Neuronal stem cell (in vitro differentiated cells): ENCODE data around the gene BLTP2.

ENCODE experiments used
- DNase-seq: peaks from one replicate; pipeline ENCODE4 v3.0.0-alpha.2; 2013; ENCODE audit warnings: low spot score
- H2AFZ ChIP-seq: one replicate; pipeline ENCODE4 v1.6.1; 2013; ENCODE audit warnings: mild to moderate bottlenecking, low read length, inconsistent platforms
- H2AK5ac ChIP-seq: 2 replicates; pipeline ENCODE4 v1.6.1; 2013; ENCODE audit warnings: low read depth, mild to moderate bottlenecking, inconsistent platforms, low read length, moderate library complexity, mixed read lengths
- H2BK120ac ChIP-seq: 2 replicates; pipeline ENCODE4 v1.6.1; 2013; ENCODE audit warnings: low read depth, mild to moderate bottlenecking, inconsistent platforms, low read length, moderate library complexity, mixed read lengths
- H2BK12ac ChIP-seq: one replicate; pipeline ENCODE4 v1.6.1; 2013; ENCODE audit warnings: low read length, inconsistent platforms
- H2BK15ac ChIP-seq: 2 replicates; pipeline ENCODE4 v1.6.1; 2013; ENCODE audit warnings: mild to moderate bottlenecking, low read length, inconsistent platforms, mixed read lengths
- H2BK5ac ChIP-seq: one replicate; pipeline ENCODE4 v1.6.1; 2013; ENCODE audit warnings: inconsistent platforms, mild to moderate bottlenecking, low read length, moderate library complexity
- H3K14ac ChIP-seq: one replicate; pipeline ENCODE4 v1.6.1; 2013; ENCODE audit warnings: low read length, inconsistent platforms
- H3K18ac ChIP-seq: 2 replicates; pipeline ENCODE4 v1.6.1; 2013; ENCODE audit warnings: low read length, inconsistent platforms
- H3K23ac ChIP-seq: 2 replicates; pipeline ENCODE4 v1.6.1; 2013; ENCODE audit warnings: low read depth, mild to moderate bottlenecking, mixed read lengths, low read length, inconsistent platforms; ENCODE audit not compliant: poor library complexity
- H3K27ac ChIP-seq: replicated peaks from 3 replicates; pipeline ENCODE4 v1.5.1; 2013; ENCODE audit warnings: low read length, inconsistent platforms
- H3K27me3 ChIP-seq, 3 experiments: 2 replicates each; pipeline ENCODE4 v1.6.1; 2013; ENCODE audit warnings: low read length in 3 of 3, mild to moderate bottlenecking in 2 of 3, inconsistent platforms in 1 of 3, low read depth in 1 of 3, mixed read lengths in 1 of 3, moderate library complexity in 1 of 3; ENCODE audit not compliant: control insufficient read depth in 3 of 3, insufficient read depth in 3 of 3
- H3K36me3 ChIP-seq, 2 donors: replicated peaks in 1 of 2; 2 replicates each; pipeline ENCODE4 v1.6.1; 2013; ENCODE audit warnings: low read length in 2 of 2; ENCODE audit not compliant: control insufficient read depth in 2 of 2, insufficient read depth in 2 of 2
- H3K4ac ChIP-seq: 2 replicates; pipeline ENCODE4 v1.6.1; 2013; ENCODE audit warnings: inconsistent platforms, mild to moderate bottlenecking, low read length, moderate library complexity
- H3K4me1 ChIP-seq, 2 donors: 1 replicate in 1 of 2; 2 replicates in 1 of 2; pipeline ENCODE4 v1.6.1; 2013; ENCODE audit warnings: low read length in 2 of 2, low read depth in 1 of 2; ENCODE audit not compliant: control insufficient read depth in 2 of 2, insufficient read depth in 1 of 2
- H3K4me2 ChIP-seq: one replicate; pipeline ENCODE4 v1.6.1; 2013; ENCODE audit warnings: mild to moderate bottlenecking, low read length, inconsistent platforms; ENCODE audit not compliant: insufficient read depth, poor library complexity, severe bottlenecking
- H3K4me3 ChIP-seq, 2 donors: 2 replicates each; pipeline ENCODE4 v1.5.1; 2013; ENCODE audit warnings: low read length in 2 of 2, mild to moderate bottlenecking in 2 of 2, inconsistent platforms in 1 of 2, moderate library complexity in 1 of 2
- H3K79me1 ChIP-seq: one replicate; pipeline ENCODE4 v1.6.1; 2013; ENCODE audit warnings: low read depth, mild to moderate bottlenecking, inconsistent platforms, low read length, moderate library complexity
- H3K9ac ChIP-seq: one replicate; pipeline ENCODE4 v1.6.1; 2013; ENCODE audit warnings: mild to moderate bottlenecking, low read depth, low read length, inconsistent platforms; ENCODE audit not compliant: poor library complexity
- H3K9me3 ChIP-seq, 2 donors: replicated peaks in 1 of 2; 2 replicates each; pipeline versions ENCODE3 to v1.6.1; 2013; ENCODE audit warnings: low read length in 2 of 2, mild to moderate bottlenecking in 2 of 2, inconsistent platforms in 1 of 2, low read depth in 1 of 2, mixed read lengths in 1 of 2, moderate library complexity in 1 of 2; ENCODE audit not compliant: control insufficient read depth in 2 of 2, insufficient read depth in 1 of 2
- H4K8ac ChIP-seq: one replicate; pipeline ENCODE4 v1.6.1; 2013; ENCODE audit warnings: low read depth, mild to moderate bottlenecking, inconsistent platforms, low read length, moderate library complexity
- H4K91ac ChIP-seq: one replicate; pipeline ENCODE4 v1.6.1; 2013; ENCODE audit warnings: low read length, low read depth, mild to moderate bottlenecking, inconsistent platforms; ENCODE audit not compliant: poor library complexity
- WGBS, 2 donors: extraction: QIAGEN DNeasy Blood & Tissue Kit; methylation state at CpG; one replicate each; pipeline ENCODE4 v1.1.7; 2013; ENCODE audit warnings: missing lambda C conversion rate in 2 of 2, mixed read lengths in 1 of 2; ENCODE audit not compliant: insufficient read length in 2 of 2, insufficient replicate concordance in 1 of 2; ENCODE audit errors: extremely low coverage in 2 of 2; 5-methylcytosine and 5-hydroxymethylcytosine counted together

BLTP2 gene

DNA sequence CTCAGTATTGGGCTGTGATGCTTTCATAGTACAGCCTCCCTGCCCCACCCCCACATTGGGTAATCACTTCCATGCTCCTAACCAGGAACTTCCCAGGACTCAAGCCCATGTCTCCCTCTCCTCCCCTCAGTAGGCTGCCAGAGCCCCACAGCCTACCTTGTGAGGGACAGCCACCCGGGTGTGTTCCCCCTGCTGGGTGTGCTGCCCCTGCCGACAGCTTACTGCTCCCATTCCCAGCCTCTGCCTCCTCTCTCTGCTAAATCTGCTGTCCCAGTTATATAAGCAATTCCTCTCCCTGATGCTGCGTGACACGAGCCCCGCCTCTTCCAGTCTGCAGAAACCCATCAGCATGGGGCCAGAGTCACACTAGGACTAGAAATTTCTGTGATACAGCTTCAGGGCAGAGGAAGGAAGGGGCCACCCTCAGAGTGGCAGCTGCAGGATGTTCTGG is 31.0 kb downstream of the BLTP2 start, which contains the start of gene RSKR:
TSS of gene RSKR (minus strand) at position 255 of the 451 bp plus-strand sequence. CDS start at position 231, 24 bp downstream.
- Histone ChIP-seq H3K18ac (no peak within 1 kb of the TSS), H3K27me3 (no peaks in the 10 kb centered on the region), H4K91ac (no peak within 1 kb of the TSS), H2BK5ac (no peak within 1 kb of the TSS), H2BK120ac (no peak within 1 kb of the TSS), H4K8ac (no peak within 1 kb of the TSS), H3K4me3 (no peak within 1 kb of the TSS), H3K4me2 (no peak within 1 kb of the TSS), H3K9ac (peak within 1 kb of the TSS; percentile 47), H3K36me3 (peaks cover 56 to 99% of the 10 kb centered on the region in 2 donors), H2BK15ac (no peak within 1 kb of the TSS), H2AK5ac (no peak within 1 kb of the TSS), H3K14ac (no peak within 1 kb of the TSS), H2BK12ac (no peak within 1 kb of the TSS), H3K9me3 (no peaks in the 10 kb centered on the region), H3K23ac (no peak within 1 kb of the TSS), H3K27ac (no peak within 1 kb of the TSS), H2AFZ (no peak within 1 kb of the TSS), H3K79me1 (no peaks in the 10 kb centered on the region), H3K4ac (no peak within 1 kb of the TSS), H3K4me1 (peaks cover 2 to 5% of the 10 kb centered on the region in 2 donors)
- no CpG with 5 or more reads among the region's 5 CpGs for WGBS, 2 donors
- no peak for DNase-seq

DNA sequence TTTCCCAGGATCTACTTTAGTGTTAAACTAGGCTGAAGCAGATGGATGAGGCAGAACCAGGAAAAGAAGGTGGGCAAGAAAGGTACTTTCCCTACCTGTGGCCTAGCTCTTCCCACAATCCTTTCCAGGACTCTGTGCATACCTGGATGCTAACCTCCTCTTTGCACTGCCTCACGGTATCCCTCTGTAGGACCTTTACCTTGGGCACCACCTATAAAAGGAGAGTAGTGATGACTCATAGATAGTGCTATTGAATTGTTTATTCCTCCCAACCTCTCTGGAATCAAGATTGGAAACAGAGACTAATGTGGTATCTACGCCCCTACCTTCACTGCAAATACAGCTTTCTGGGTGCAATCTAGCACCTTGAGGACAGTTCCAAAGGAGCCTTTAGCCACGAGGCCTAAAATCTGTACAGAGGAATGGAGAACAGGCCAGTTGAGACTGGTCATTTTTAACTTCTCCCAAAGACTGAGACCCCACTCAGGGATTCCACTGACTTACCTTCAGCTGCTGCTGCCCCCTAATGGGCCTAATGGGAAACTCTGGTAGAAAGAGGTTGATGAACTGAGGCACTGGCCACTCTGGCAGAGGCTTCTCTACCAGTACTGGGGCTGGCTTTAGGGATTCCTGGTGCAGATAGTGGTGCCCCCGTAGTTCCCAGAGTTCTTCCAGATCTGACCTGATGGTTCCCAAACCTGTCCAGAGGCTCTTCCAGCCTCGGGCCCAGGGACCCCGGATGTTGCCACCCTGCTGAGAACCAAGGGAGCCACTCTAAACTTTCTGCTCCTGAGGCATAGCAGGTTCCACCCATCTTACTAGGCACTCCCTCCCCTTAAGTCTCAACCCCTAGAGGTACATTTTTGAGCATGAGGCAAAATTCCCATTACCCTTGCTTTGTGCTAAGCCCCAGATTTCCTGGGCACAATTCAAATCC is 31.8 kb downstream of the BLTP2 start:
- Histone ChIP-seq H2BK5ac (no peak overlapping the region), H3K4me2 (no peak overlapping the region), H3K27me3 (no peaks in the 10 kb centered on the region), H2AK5ac (no peak overlapping the region), H3K4ac (no peak overlapping the region), H2BK15ac (no peak overlapping the region), H4K91ac (no peak overlapping the region), H3K9me3 (no peaks in the 10 kb centered on the region), H2BK120ac (no peak overlapping the region), H3K36me3 (peaks cover 52 to 98% of the 10 kb centered on the region in 2 donors), H3K9ac (no peak overlapping the region), H2BK12ac (no peak overlapping the region), H3K4me3 (no peak overlapping the region), H4K8ac (no peak overlapping the region), H3K79me1 (no peaks in the 10 kb centered on the region), H3K14ac (no peak overlapping the region), H3K23ac (no peak overlapping the region), H3K4me1 (peaks cover 2 to 5% of the 10 kb centered on the region in 2 donors), H2AFZ (no peak overlapping the region), H3K18ac (no peak overlapping the region), H3K27ac (no peak overlapping the region)
- WGBS, 2 donors = no CpG with 5 or more reads among the region's 6 CpGs
- peak; percentile 44 for DNase-seq

DNA sequence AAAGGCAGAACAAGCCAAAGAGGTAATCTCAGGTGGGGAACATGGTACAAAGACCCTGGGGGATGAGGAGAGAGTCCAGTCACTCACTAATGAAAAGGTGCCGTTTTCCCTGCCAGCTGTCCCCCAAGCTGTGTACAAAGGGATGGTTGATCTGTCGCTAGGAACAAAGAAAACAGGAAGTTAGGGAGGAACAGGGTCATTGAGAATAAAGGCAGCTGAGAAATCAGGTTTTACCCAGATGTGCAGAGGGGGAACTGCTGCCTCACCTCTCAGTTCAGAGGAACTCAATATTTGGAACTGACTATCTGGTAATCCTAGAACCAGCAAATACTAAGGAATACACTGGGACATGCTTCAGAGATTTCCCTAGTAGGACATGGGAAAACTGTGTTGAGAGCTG is 32.4 kb downstream of the BLTP2 start:
- whole genome bisulfite sequencing, 2 donors = no CpG with 5 or more reads among the region's 2 CpGs

DNA sequence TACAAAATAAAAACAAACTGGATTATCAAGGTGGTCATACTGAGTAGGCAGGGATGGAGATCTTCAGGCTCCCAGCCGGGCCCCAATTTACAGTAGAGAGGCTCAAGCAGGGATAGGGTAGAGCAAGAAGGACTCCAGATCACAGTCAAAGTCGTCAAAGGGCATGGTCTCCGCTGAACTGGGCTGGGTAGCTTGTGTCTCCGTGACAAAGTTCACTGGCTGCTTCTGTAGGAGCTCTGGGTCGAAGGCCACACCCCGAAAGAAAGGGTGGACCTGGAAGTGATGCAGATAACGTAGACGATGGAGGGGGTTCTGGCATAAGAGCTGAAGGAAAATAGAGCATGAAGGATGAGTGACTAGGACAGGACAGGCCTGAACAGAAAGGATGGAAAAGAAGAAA is 34.6 kb downstream of the BLTP2 start:
- Histone ChIP-seq H3K36me3 (peaks cover 33 to 90% of the 10 kb centered on the region in 2 donors), H3K9me3 (no peaks in the 10 kb centered on the region), H3K79me1 (no peaks in the 10 kb centered on the region), H3K23ac (no peak overlapping the region), H3K27ac (no peak overlapping the region), H3K14ac (no peak overlapping the region), H3K4me3 (no peak overlapping the region), H2BK12ac (no peak overlapping the region), H3K4me2 (no peak overlapping the region), H2BK120ac (no peak overlapping the region), H2AK5ac (no peak overlapping the region), H2AFZ (no peak overlapping the region), H4K91ac (no peak overlapping the region), H3K4ac (no peak overlapping the region), H4K8ac (no peak overlapping the region), H3K9ac (no peak overlapping the region), H3K27me3 (no peaks in the 10 kb centered on the region), H2BK15ac (no peak overlapping the region), H2BK5ac (no peak overlapping the region), H3K4me1 (peaks cover 2 to 5% of the 10 kb centered on the region in 2 donors), H3K18ac (no peak overlapping the region)
- no peak for DNase-seq
- WGBS, 2 donors = no CpG with 5 or more reads among the region's 8 CpGs

More for the DNA sequence above, 32.4 kb downstream of the BLTP2 start:
- Histone ChIP-seq H3K79me1 (no peaks in the 10 kb centered on the region), H3K27ac (no peak overlapping the region), H3K14ac (no peak overlapping the region), H3K9me3 (no peaks in the 10 kb centered on the region), H3K4me3 (no peak overlapping the region), H3K4me2 (no peak overlapping the region), H3K4me1 (peaks cover 2 to 5% of the 10 kb centered on the region in 2 donors), H3K36me3 (peaks cover 52 to 99% of the 10 kb centered on the region in 2 donors), H3K4ac (no peak overlapping the region), H2BK12ac (no peak overlapping the region), H3K27me3 (no peaks in the 10 kb centered on the region), H3K18ac (no peak overlapping the region), H3K23ac (no peak overlapping the region), H4K91ac (no peak overlapping the region), H3K9ac (no peak overlapping the region), H2BK120ac (no peak overlapping the region), H2BK15ac (no peak overlapping the region), H2BK5ac (no peak overlapping the region), H4K8ac (no peak overlapping the region), H2AFZ (no peak overlapping the region), H2AK5ac (no peak overlapping the region)
- DNase-seq = no peak
